ENCODE results near the gene GPR156. TPM values are rescaled to one million over a fixed set of nuclear protein-coding genes. Genes with fewer than 3 reads are reported as not detected.

The GPR156 gene
- total RNA-seq, 1 experiment from 2014 or later: 2.8 TPM

GRCh38 chr3:120192579-120192978 lies 92.4 kb downstream of the GPR156 start:
- H3F3A ChIP-seq (ENCODE audit: insufficient read depth, low read depth): peaks cover 17% of the 10 kb centered on the region
- intact Hi-C loops (cut with micrococcal nuclease; ENCODE audit: unreplicated experiment): no loop called here
- H3K4me2 ChIP-seq: no peak overlapping the region
- no peak overlapping the region for H3K4me3 ChIP-seq
- H3K9me2 ChIP-seq (ENCODE audit: insufficient read depth): no peaks in the 10 kb centered on the region
- ChIA-PET POLR2A (ENCODE audit: unreplicated experiment) (no interaction called here), CTCF (no interaction called here)
- BruUV-seq (replicated peaks): no TSS peak
- H3K36me3 ChIP-seq (ENCODE audit: low read depth): no peaks in the 10 kb centered on the region
- no peak overlapping the region for H2AFZ ChIP-seq
- no peaks in the 10 kb centered on the region for H3K79me2 ChIP-seq (ENCODE audit: low read depth)
- H4K20me1 ChIP-seq (ENCODE audit: insufficient read depth): no peaks in the 10 kb centered on the region
- no peaks in the 10 kb centered on the region for H3K27me3 ChIP-seq (ENCODE audit: insufficient read depth, low read depth)
- DNase-seq: no peak
- H3K27ac ChIP-seq: no peak overlapping the region
- H3K9me3 ChIP-seq (ENCODE audit: insufficient read depth, low read depth): no peaks in the 10 kb centered on the region; the same call in 1 of the 2 replicates
- peaks cover 24% of the 10 kb centered on the region for H3K4me1 ChIP-seq (replicated peaks; ENCODE audit: insufficient read depth)
- TF ChIP-seq CTCF (conservative IDR thresholded peaks at IDR 0.05) (no peak), EZH2 (IDR thresholded peaks at IDR 0.05; ENCODE audit: low read depth) (no peak)

DNA sequence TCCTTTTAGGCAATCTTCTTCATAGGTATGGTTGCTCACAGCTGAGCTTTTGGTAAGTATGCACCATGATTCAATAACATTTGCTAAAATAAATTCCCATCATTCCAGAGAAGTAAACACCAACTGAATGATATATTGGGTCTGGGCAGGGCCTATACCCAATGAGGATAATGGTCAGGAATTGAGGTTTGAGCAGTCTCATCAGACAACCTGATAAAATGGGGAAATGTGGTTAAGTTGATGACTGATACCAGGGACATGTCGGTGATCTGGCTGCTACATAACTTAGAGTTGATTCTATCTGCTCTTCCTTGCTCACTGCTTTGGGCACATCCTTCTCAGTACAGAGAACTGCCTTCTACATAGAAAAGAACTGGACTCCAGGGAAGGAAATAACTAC lies 92.9 kb downstream of the GPR156 start:
- Histone ChIP-seq H2AFZ (no peak overlapping the region), H3K9me2 (ENCODE audit: insufficient read depth) (no peaks in the 10 kb centered on the region), H3K4me3 (no peak overlapping the region), H4K20me1 (ENCODE audit: insufficient read depth) (no peaks in the 10 kb centered on the region), H3K27ac (no peak overlapping the region), H3K79me2 (ENCODE audit: low read depth) (no peaks in the 10 kb centered on the region), H3K27me3 (ENCODE audit: insufficient read depth, low read depth) (no peaks in the 10 kb centered on the region), H3K9me3 (ENCODE audit: insufficient read depth, low read depth) (no peaks in the 10 kb centered on the region; the same call in 1 of the 2 replicates), H3K4me1 (replicated peaks; ENCODE audit: insufficient read depth) (peaks cover 20% of the 10 kb centered on the region), H3K36me3 (ENCODE audit: low read depth) (no peaks in the 10 kb centered on the region), H3K4me2 (no peak overlapping the region), H3F3A (ENCODE audit: insufficient read depth, low read depth) (peaks cover 14% of the 10 kb centered on the region)
- CTCF ChIA-PET: no interaction called here
- BruUV-seq (replicated peaks): no TSS peak
- POLR2A ChIA-PET (ENCODE audit: unreplicated experiment): no interaction called here
- DNase-seq: no peak
- TF ChIP-seq CTCF (conservative IDR thresholded peaks at IDR 0.05) (no peak), EZH2 (IDR thresholded peaks at IDR 0.05; ENCODE audit: low read depth) (no peak)
- intact Hi-C loops (cut with micrococcal nuclease; ENCODE audit: unreplicated experiment): no loop called here

DNA sequence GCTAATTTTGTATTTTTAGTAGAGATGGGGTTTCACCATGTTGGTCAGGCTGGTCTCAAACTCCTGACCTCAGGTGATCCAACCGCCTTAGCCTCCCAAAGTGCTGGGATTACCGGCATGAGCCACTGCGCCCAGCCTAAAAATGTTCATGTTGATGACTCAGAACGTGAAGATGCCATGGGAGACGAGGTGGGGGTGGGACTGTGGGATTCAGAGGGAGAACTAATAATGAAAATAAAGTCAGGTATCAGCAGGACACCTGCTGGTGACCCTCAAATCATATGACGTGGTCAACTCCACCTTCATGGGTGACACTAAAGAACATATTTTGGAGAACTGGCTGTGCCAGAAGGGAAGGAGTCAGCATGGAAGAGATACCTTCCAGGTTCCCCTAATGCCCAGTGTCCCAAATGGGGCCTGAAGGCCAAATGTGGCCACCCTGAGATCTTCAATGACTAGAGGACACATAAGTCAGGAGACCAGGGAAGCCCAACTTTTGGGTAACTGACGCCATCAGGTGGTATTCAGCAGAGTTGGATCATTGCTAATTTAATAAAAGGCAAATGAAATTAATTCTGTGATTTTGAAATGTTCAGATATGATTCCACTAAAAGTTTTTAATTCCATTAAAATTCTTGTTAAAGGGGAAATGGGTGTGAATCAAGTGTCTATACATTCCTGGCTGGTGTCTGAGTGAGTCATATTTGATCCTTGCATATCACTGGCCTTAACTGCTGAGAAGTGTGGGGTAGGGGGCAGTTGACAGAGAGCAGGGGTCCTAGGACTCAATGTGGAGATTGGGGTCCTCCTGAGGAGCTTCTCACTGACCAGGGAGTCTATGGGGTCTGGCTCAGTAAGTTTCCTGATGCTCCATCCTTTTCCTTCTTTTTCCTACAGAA lies 102.2 kb downstream of the GPR156 start:
- Histone ChIP-seq H3K36me3 (ENCODE audit: low read depth) (no peaks in the 10 kb centered on the region), H3K9me2 (ENCODE audit: insufficient read depth) (no peaks in the 10 kb centered on the region), H3K27me3 (ENCODE audit: insufficient read depth, low read depth) (no peaks in the 10 kb centered on the region), H3K9me3 (ENCODE audit: insufficient read depth, low read depth) (no peaks in the 10 kb centered on the region), H3K27ac (peak overlapping the region; percentile 7; the same call in 1 of the 2 replicates), H3F3A (ENCODE audit: insufficient read depth, low read depth) (peaks cover 7% of the 10 kb centered on the region; the same call in 1 of the 2 replicates), H3K4me2 (no peak overlapping the region), H2AFZ (no peak overlapping the region), H3K79me2 (ENCODE audit: low read depth) (no peaks in the 10 kb centered on the region), H3K4me1 (replicated peaks; ENCODE audit: insufficient read depth) (peaks cover 39% of the 10 kb centered on the region), H3K4me3 (no peak overlapping the region), H4K20me1 (ENCODE audit: insufficient read depth) (no peaks in the 10 kb centered on the region)
- peak; percentile 53 to 57 for DNase-seq
- TF ChIP-seq CTCF (conservative IDR thresholded peaks at IDR 0.05) (peak; percentile 61), EZH2 (IDR thresholded peaks at IDR 0.05; ENCODE audit: low read depth) (no peak)
- intact Hi-C loops (cut with micrococcal nuclease; ENCODE audit: unreplicated experiment): loop anchor here (1.0 to 10.0 kb wide), 4 partner anchors 88 to 1298 kb away; no protein-coding TSS in a partner anchor
- CTCF ChIA-PET: interaction anchor here (0.9 kb wide), 1 partner anchor 499 kb away, joined by 3 read pairs; no protein-coding TSS in a partner anchor
- POLR2A ChIA-PET (ENCODE audit: unreplicated experiment): interaction anchor here (0.7 kb wide), 1 partner anchor 88 kb away, joined by 4 read pairs; no protein-coding TSS in a partner anchor
- BruUV-seq (replicated peaks): no TSS peak

Data from PC-9 (cell line).